GM06990 (cell line): ENCODE measurements around the gene TMCO1.
"Not testable (repeated sequence)": the region's sequence is repeated elsewhere in the genome, so short reads cannot be mapped to it uniquely, and the experiment has no call there.

Experiments used
- DNase-seq: peaks from one replicate; pipeline ENCODE4 v3.0.0-alpha.2; 2011; ENCODE audit not compliant: insufficient read length; ENCODE audit errors: extremely low read depth
- H3K27me3 ChIP-seq: replicated peaks from 2 replicates; pipeline ENCODE4 v1.6.0; 2011; ENCODE audit warnings: low read length; ENCODE audit not compliant: control insufficient read depth, insufficient read depth
- H3K36me3 ChIP-seq: 2 replicates; pipeline ENCODE4 v1.5.1; 2011; ENCODE audit warnings: low read length; ENCODE audit not compliant: control insufficient read depth, insufficient read depth
- H3K4me3 ChIP-seq: replicated peaks from 2 replicates; pipeline ENCODE4 v1.5.1; 2011; ENCODE audit warnings: low read depth, mild to moderate bottlenecking, control low read depth, low read length
- TF ChIP-seq, protein P1 (sequence below): IDR thresholded peaks from 2 replicates; pipeline ENCODE4 v1.5.1; 2011; ENCODE audit warnings: low read length, control low read depth, mild to moderate bottlenecking, inconsistent platforms; ENCODE audit not compliant: insufficient read depth, poor library complexity, severe bottlenecking

The TMCO1 gene

DNA sequence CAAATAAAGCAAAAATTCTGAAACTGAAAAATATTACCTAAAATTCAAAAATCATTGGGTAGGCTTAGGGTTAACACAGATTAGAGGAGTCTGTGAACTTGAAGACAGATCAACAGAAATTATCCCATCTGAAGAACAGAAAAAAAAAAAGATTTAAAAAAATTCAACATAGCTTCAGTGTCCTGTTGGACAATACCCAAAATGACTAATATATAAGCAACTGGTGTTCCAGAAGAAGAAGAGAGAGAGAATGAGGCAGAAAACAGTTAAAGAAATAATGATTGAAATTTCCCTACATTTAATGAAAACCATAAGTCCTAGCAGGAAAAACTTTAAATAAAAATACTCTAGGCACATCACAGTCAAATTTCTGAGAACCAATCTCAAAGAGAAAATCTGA, 31.5 kb downstream of the TMCO1 start:
- peaks cover 3% of the 10 kb centered on the region; the same call in 1 of the 2 replicates for H3K36me3 ChIP-seq
- H3K27me3 ChIP-seq, result no peaks in the 10 kb centered on the region
- DNase-seq, result no peak
- TF ChIP-seq, protein P1, sequence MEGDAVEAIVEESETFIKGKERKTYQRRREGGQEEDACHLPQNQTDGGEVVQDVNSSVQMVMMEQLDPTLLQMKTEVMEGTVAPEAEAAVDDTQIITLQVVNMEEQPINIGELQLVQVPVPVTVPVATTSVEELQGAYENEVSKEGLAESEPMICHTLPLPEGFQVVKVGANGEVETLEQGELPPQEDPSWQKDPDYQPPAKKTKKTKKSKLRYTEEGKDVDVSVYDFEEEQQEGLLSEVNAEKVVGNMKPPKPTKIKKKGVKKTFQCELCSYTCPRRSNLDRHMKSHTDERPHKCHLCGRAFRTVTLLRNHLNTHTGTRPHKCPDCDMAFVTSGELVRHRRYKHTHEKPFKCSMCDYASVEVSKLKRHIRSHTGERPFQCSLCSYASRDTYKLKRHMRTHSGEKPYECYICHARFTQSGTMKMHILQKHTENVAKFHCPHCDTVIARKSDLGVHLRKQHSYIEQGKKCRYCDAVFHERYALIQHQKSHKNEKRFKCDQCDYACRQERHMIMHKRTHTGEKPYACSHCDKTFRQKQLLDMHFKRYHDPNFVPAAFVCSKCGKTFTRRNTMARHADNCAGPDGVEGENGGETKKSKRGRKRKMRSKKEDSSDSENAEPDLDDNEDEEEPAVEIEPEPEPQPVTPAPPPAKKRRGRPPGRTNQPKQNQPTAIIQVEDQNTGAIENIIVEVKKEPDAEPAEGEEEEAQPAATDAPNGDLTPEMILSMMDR, result no peak
- H3K4me3 ChIP-seq, result no peak overlapping the region

DNA sequence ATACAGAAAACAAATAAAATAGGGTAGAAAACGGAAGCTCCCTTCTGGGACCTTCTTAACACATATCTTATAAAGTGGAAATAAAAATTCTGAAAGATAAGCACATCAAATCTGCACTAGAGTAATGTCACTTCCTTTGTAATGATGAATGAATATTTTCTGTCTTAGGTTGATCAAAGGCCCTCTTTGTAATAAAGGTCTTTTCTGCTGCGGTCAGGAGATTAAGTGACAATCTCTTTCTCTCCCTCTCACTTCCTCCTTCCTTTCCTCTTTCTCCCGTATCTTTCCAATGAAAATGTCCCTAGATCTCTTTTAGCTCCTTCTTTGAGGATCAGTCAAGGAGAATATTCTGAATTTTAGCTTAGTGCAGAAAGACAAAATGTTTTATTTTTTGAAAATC, 33.8 kb downstream of the TMCO1 start:
- Histone ChIP-seq H3K4me3 (no peak overlapping the region), H3K36me3 (peaks cover 2% of the 10 kb centered on the region), H3K27me3 (no peaks in the 10 kb centered on the region)
- TF ChIP-seq, protein P1, result no peak
- no peak for DNase-seq

DNA sequence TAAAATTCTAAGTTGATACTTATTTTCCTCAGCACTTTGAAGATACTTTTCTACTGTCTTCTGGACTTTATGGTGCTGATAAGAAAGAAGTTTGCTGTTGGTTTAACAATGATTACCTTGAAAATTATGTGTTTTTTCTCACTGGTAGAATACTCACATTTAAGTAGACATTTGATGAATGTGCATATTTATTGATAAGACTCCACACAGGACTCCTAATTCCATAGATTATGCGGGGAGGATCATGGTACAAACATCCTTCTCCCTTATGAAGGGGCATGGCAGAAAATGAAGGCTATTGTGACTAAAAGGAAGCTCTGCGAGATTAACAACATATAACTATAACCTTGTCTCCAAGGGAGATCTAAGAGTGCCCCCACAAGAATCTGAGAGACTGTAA, 41.8 kb downstream of the TMCO1 start:
- Histone ChIP-seq H3K27me3 (no peaks in the 10 kb centered on the region), H3K4me3 (no peak overlapping the region), H3K36me3 (peaks cover 2% of the 10 kb centered on the region; the same call in 1 of the 2 replicates)
- TF ChIP-seq, protein P1, result no peak
- DNase-seq, result no peak

DNA sequence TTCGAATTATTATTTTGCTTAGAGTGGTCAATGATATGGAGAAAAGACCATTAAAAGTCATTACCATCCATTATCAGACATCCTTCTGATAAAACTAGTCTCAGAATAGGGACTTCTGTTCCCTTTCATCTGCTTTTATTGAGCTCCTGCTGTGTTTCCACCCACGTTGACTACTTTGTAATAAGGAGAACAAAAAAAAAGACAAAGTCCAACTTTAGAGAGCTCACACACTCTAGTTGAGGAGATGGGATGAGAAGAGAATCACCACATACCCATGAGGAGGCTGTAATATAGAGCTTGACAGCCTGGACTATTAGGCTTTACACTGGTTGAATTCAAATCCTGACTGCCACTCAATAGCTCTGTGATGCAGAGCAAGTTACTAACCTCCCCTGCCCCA, 42.5 kb downstream of the TMCO1 start:
- Histone ChIP-seq H3K4me3 (no peak overlapping the region), H3K36me3 (peaks cover 2% of the 10 kb centered on the region; the same call in 1 of the 2 replicates), H3K27me3 (no peaks in the 10 kb centered on the region)
- DNase-seq, result no peak
- TF ChIP-seq, protein P1, result no peak

DNA sequence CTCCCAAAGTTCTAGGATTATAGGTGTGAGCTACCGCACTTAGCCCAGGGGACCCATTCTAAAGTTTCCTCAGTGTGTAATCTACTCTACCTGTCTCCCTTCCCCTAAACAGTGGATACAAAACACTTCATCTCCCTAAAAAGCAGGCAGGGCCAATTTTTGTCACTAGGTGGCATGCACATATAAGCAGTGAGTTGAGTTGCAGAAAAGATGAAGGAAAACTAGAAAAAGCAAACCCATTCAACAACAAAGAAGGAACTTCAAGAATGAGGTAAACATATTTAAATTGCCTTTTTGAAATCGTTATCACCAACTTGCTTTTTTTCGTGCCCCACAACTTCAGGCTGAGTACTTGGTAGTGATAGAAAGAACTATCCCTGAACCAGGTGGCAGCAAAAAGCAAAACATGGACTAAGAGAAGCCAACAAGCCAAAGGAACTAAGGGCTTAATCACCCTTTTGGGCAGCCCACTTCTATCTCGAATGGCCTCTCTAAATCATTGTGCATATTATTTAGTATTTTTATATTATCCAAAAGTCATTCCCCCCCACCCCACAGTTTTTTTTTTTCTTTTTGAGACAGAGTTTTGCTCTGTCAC, 50.7 kb downstream of the TMCO1 start:
- TF ChIP-seq, protein P1, result peak; percentile 79
- H3K4me3 ChIP-seq, result no peak overlapping the region
- H3K27me3 ChIP-seq, result no peaks in the 10 kb centered on the region
- H3K36me3 ChIP-seq, result no peaks in the 10 kb centered on the region
- peak; percentile 12 for DNase-seq

DNA sequence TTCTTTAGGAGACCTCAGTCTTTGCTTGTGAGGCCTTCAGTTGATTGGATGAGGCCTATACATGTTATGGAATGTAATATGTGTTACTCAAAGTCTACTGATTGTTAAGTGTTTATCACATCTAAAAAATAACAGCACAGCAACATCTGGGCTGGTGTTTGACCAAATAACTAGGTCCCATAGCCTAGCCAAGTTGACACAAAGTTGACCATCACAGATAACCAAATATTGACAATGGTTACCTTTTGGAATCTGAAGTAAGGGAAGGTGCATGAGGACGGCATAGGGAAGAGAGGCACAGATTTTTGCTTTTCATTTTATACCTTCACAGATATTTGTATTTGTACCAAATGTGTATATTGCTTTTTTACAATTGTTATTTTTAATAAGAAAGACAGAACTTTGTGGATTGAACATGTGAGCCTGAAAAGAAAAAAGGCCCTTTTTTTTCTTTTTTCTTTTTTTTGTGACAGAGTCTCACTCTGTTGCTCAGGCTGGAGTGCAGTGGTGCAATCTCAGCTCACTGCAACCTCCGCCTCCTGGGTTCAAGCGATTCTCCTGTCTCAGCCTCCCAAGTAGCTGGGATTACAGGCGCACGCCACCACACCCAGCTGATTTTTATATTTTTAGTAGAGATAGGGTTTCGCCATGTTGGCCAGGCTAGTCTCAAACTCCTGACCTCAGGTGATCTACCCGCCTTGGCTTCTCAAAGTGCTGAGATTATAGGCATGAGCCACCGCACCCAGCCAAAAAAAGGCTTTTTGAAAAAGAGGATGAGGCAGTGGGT, 52.2 kb downstream of the TMCO1 start:
- not testable (repeated sequence) for H3K4me3 ChIP-seq, H3K36me3 ChIP-seq

More for the DNA sequence above, 52.2 kb downstream of the TMCO1 start:
- H3K27me3 ChIP-seq, DNase-seq: not testable (repeated sequence)
